OCI-LY7 (cell line): ENCODE results near the gene PARD3B. TPM values are rescaled to one million over a fixed set of nuclear protein-coding genes. Genes with fewer than 3 reads are reported as not detected.

ENCODE experiments used
- BruUV-seq: library from RNA; stranded (reverse); fragments of 400-500 nt; replicated peaks from 2 replicates; lab custom pipeline; 2021; lab: Mats Ljungman, UMichigan
- CTCF ChIA-PET: fragments of 300-600 bp; sonication (Branson Sonifier 250); formaldehyde crosslinking; loops from one replicate; lab custom pipeline; 2022; ENCODE audit warnings: antibody characterized with exemption; ENCODE audit not compliant: unreplicated experiment; lab: Charles Lee
- POLR2A ChIA-PET: fragments of 300-600 bp; sonication (Branson Sonifier 250); formaldehyde crosslinking; loops from one replicate; lab custom pipeline; 2022; ENCODE audit warnings: antibody characterized with exemption; lab: Charles Lee
- DNase-seq: peaks from one replicate; pipeline ENCODE4 v3.0.0-alpha.2; 2015; ENCODE audit warnings: low spot score
- H2AFZ ChIP-seq: fragments of 200-600 bp; sonication (generic), shearing (Covaris generic); 2 replicates; pipeline ENCODE4 v1.6.1; 2014; ENCODE audit warnings: mild to moderate bottlenecking, antibody characterized with exemption, low read length, moderate library complexity
- H3K27ac ChIP-seq: fragments of 200-600 bp; sonication (generic); 2 replicates; pipeline ENCODE4 v1.5.1; 2014; ENCODE audit warnings: mixed run types, low read depth, mild to moderate bottlenecking, moderate library complexity, low read length, inconsistent platforms; ENCODE audit not compliant: poor library complexity, severe bottlenecking
- H3K36me3 ChIP-seq: fragments of 200-600 bp; sonication (generic); 2 replicates; pipeline ENCODE4 v1.6.1; 2014; ENCODE audit warnings: mild to moderate bottlenecking, antibody characterized with exemption, low read length, moderate library complexity, mixed read lengths; ENCODE audit not compliant: insufficient read depth
- H3K4me1 ChIP-seq: fragments of 200-600 bp; sonication (generic); 2 replicates; pipeline ENCODE4 v1.5.1; 2014; ENCODE audit warnings: mild to moderate bottlenecking, low read length; ENCODE audit not compliant: insufficient read depth, poor library complexity, severe bottlenecking
- H3K4me2 ChIP-seq: fragments of 200-600 bp; sonication (generic); 2 replicates; pipeline ENCODE4 v1.6.1; 2014; ENCODE audit warnings: mild to moderate bottlenecking, low read length
- H3K4me3 ChIP-seq: fragments of 200-600 bp; sonication (generic); 2 replicates; pipeline ENCODE4 v1.5.1; 2014; ENCODE audit warnings: mild to moderate bottlenecking, low read depth, low read length; ENCODE audit not compliant: poor library complexity, severe bottlenecking
- H3K79me2 ChIP-seq: fragments of 200-600 bp; sonication (generic); 2 replicates; pipeline ENCODE4 v1.6.1; 2016; ENCODE audit warnings: low read depth, mild to moderate bottlenecking, low read length, moderate library complexity, mixed read lengths; ENCODE audit not compliant: insufficient read depth
- H3K9me2 ChIP-seq: fragments of 200-600 bp; sonication (generic); 2 replicates; pipeline ENCODE4 v1.6.1; 2016; ENCODE audit warnings: mild to moderate bottlenecking, low read length, mixed read lengths; ENCODE audit not compliant: insufficient read depth
- H3K9me3 ChIP-seq: fragments of 200-600 bp; sonication (generic); 2 replicates; pipeline ENCODE4 v1.6.1; 2014; ENCODE audit warnings: mild to moderate bottlenecking, mixed run types, low read length, mixed read lengths
- H4K20me1 ChIP-seq: fragments of 200-600 bp; sonication (generic); 2 replicates; pipeline ENCODE4 v1.6.1; 2014; ENCODE audit warnings: mild to moderate bottlenecking, antibody characterized with exemption, low read length, moderate library complexity, mixed read lengths; ENCODE audit not compliant: insufficient read depth
- CTCF ChIP-seq: fragments of 200-600 bp; sonication (generic); conservative IDR thresholded peaks from 2 replicates; pipeline ENCODE4 v1.5.1; 2014; ENCODE audit warnings: mild to moderate bottlenecking, antibody characterized with exemption, low read length, moderate library complexity, mixed read lengths
- EZH2phosphoT487 ChIP-seq: fragments of 200-600 bp; sonication (generic); IDR thresholded peaks from 2 replicates; pipeline ENCODE4 v1.6.1; 2018; ENCODE audit warnings: low read depth, borderline replicate concordance, mild to moderate bottlenecking, mixed run types, antibody characterized with exemption, low read length, moderate library complexity, mixed read lengths
- intact Hi-C: fragments of 100-400 bp; cut with micrococcal nuclease; formaldehyde crosslinking; loops from one replicate; pipeline ENCODE4 v1.10.0; 2022; ENCODE audit not compliant: unreplicated experiment
- total RNA-seq, 2 experiments: library from RNA; depleted of rRNA in 1 of 2; stranded (reverse); fragments of >200 nt in 1 of 2; shearing (Covaris generic) in 1 of 2; gene quantifications; 2 replicates each; pipeline ENCODE4 v1.2.3, GENCODE V29; 2014 to 2022

Gene PARD3B
- total RNA-seq, 2 experiments from 2014 or later: not detected

- Histone ChIP-seq H3K9me2 (no peaks in the 10 kb centered on the region), H3K27ac (no peak overlapping the region), H3K4me2 (no peak overlapping the region), H3K4me3 (no peak overlapping the region), H3K36me3 (no peaks in the 10 kb centered on the region), H3K4me1 (no peaks in the 10 kb centered on the region), H3K9me3 (no peaks in the 10 kb centered on the region), H2AFZ (no peak overlapping the region), H4K20me1 (no peaks in the 10 kb centered on the region), H3K79me2 (no peaks in the 10 kb centered on the region)
- no TSS peak for BruUV-seq
- POLR2A ChIA-PET: no interaction called here
- TF ChIP-seq CTCF (no peak), EZH2phosphoT487 (no peak)
- intact Hi-C loops: no loop called here
- CTCF ChIA-PET: no interaction called here
- no peak for DNase-seq
These were observed 936.6 kb downstream of the PARD3B start for GRCh38 chr2:205481861-205482260.

- no peaks in the 10 kb centered on the region for H3K36me3 ChIP-seq
- no peaks in the 10 kb centered on the region for H3K4me1 ChIP-seq
- ChIA-PET CTCF (no interaction called here), POLR2A (interaction anchor here (1.2 kb wide), 1 partner anchor 9 kb away, joined by 4 read pairs; no protein-coding TSS in a partner anchor)
- no peaks in the 10 kb centered on the region for H3K9me3 ChIP-seq
- no peaks in the 10 kb centered on the region for H4K20me1 ChIP-seq
- H2AFZ ChIP-seq: no peak overlapping the region
- TF ChIP-seq EZH2phosphoT487 (no peak), CTCF (no peak)
- intact Hi-C loops: no loop called here
- H3K79me2 ChIP-seq: no peaks in the 10 kb centered on the region
- H3K27ac ChIP-seq: no peak overlapping the region
- H3K4me2 ChIP-seq: no peak overlapping the region
- no peak for DNase-seq
- H3K9me2 ChIP-seq: no peaks in the 10 kb centered on the region
- BruUV-seq: no TSS peak
- no peak overlapping the region for H3K4me3 ChIP-seq
These were observed 937.3 kb downstream of the PARD3B start for GRCh38 chr2:205482399-205483081.

- POLR2A ChIA-PET: interaction anchor here (0.7 to 1.2 kb wide), 5 partner anchors 10 to 34 kb away, joined by 3 to 5 read pairs (median 4); no protein-coding TSS in a partner anchor
- no TSS peak for BruUV-seq
- H3K27ac ChIP-seq: no peak overlapping the region
- H3K79me2 ChIP-seq: no peaks in the 10 kb centered on the region
- H3K36me3 ChIP-seq: no peaks in the 10 kb centered on the region
- intact Hi-C loops: no loop called here
- no peak overlapping the region for H3K4me3 ChIP-seq
- no peaks in the 10 kb centered on the region for H4K20me1 ChIP-seq
- TF ChIP-seq CTCF (no peak), EZH2phosphoT487 (no peak)
- no peaks in the 10 kb centered on the region for H3K4me1 ChIP-seq
- CTCF ChIA-PET: no interaction called here
- no peaks in the 10 kb centered on the region for H3K9me3 ChIP-seq
- no peaks in the 10 kb centered on the region for H3K9me2 ChIP-seq
- H3K4me2 ChIP-seq: no peak overlapping the region
- H2AFZ ChIP-seq: no peak overlapping the region
- no peak for DNase-seq
These were observed 937.8 kb downstream of the PARD3B start for GRCh38 chr2:205483095-205483494.
